LNCAP (cell line): ENCODE data around the gene SLC9A3.

Experiments used
- CTCF ChIP-seq: fragments of 450-650 bp; IDR thresholded peaks from 2 replicates; pipeline ENCODE4 v1.5.1; 2017; ENCODE audit warnings: mild to moderate bottlenecking

The SLC9A3 gene

DNA sequence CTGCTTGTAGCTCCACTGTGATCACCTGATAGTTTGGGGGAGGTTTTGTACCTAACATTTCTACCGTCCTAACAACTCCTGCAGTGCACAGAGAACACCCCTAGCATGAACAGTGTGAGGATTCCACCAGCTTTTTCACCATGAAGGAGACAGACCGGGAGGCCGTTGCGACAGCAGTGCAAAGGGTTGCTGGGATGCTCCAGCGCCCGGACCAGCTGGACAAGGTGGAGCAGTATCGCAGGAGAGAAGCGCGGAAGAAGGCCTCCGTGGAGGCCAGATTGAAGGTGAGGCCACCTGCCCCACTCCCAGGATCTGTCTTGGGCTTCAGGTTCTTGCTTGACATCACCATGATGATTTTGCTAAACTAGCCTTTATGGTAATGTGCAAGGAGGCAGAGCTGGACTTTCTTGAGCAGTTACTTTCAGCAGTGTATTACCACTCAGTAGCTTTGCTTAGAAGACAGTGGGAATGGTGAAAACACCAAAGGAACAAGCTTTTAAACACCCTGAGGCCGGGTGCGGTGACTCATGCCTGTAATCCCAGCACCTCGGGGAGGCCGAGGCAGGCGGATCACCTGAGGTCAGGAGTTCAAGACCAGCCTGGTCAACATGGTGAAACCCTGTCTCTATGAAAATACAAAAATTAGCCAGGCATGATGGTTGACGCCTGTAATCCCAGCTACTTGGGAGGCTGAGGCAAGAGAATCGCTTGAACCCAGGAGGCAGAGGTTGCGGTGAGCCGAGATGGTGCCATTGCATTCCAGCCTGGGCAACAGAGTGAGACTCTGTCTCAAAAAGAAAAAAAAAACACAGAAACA is 78.0 kb downstream of the SLC9A3 start:
- no peak for TF ChIP-seq CTCF

- no peak for TF ChIP-seq CTCF
Measured at GRCh38 chr5:445591-445990, 78.7 kb downstream of the SLC9A3 start.

GRCh38 chr5:444226-444625 is 80.0 kb downstream of the SLC9A3 start:
- TF ChIP-seq CTCF, result no peak

- no peak for TF ChIP-seq CTCF
Measured at GRCh38 chr5:443239-444151, 80.8 kb downstream of the SLC9A3 start.

DNA sequence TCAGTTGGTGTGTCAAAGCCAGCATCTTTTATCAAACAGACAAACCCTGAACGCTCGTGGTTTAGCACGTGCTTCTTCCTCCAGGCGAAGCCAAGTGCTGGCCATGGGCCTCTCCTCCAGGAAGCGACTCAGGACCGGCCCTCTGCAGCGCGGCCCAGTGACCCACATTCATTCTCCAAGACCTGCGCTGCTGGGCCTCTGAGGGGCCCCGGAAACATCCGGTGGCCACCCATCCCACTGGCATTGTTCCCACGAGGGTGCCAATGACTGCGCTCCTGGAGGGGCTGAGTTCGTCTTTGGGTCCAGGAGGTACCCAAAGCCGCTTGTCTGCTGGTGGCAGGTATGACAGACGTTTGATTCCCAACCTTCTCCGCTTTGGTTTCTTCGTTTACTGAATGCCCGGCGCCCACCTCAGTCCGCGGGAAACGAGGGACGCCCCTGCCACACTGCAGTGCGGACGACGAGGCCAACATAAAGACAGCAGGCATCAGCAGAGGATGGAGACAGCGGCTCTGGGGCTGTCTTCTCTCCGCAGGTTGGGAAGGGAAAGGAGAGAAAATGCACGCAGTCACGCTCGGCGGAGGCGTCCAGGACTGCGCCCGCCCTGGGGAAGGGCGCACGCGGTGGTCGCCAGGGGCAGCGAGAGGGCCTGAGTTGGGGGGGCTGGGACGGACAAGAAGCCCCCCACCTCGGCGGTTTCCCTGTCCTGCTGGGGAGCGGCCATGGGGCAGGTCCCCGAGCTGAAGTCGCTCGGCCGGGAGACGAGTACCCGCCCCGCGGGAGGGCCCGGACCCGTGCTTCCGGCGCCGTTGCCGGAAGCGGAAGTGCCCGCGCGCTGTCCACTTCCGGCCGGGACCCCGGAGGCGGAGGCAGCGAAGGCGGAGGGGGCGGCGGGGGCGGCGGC is 81.7 kb downstream of the SLC9A3 start, which contains the start of gene EXOC3:
Gene EXOC3, plus strand, starts transcription at position 842 of the 904 bp plus-strand sequence. CDS start 3,030 bp downstream, outside the sequence.
- TF ChIP-seq CTCF, result no peak

GRCh38 chr5:441996-442334 is 82.3 kb downstream of the SLC9A3 start:
- TF ChIP-seq CTCF, result no peak
